ENCODE results near the gene SOX18. TPM values are rescaled to one million over a fixed set of nuclear protein-coding genes. Genes with fewer than 3 reads are reported as not detected.

The SOX18 gene
- total and polyA plus RNA-seq, 2 of the 13 experiments (the other 11 are each of a cell fraction or from before 2014, with no cell fraction given) = 1.6 to 1.9 TPM

DNA sequence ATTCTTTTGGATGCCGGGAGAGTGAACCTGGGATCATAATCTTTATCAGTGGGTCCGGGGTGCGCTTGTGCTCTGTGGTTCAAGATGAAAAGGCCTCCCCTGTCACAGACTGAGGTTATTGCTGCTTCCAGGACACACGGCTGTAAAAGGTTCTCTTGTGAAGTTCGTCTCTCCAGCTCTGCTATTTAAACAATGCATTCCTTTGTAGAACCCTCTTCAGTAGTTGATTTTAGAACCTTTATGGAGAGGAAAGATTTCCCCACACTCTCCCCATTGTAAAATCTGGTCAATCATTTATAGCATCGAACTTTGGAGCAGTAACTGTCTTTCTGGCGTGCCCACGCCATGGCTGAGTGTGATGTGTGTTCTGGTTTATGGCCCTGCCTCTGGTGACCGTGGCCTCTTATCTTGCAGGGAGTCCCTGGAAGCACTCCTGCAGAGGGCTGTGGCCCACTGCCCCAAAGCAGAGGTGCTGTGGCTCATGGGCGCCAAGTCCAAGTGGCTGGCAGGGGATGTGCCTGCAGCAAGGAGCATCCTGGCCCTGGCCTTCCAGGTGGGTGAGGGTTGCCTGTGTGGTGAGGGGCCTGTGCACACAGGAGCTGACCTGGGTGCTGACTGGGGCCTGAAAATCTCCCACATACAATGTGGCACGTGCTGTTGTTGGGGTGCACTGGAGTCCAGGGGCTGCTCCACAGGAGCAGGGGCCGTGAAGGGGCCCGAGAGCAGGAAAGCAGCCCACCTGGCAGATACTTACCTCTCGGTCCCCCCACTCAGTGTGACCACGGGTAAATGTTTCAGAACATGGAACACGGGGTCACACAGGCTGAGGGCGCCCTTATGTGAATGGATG lies 25.1 kb downstream of the SOX18 start (continued):
- TF ChIP-seq ZNF670 (CRISPR knock-in tag; IDR thresholded peaks at IDR 0.05; ENCODE audit: borderline replicate concordance) = no peak; the same call in 1 of the 2 replicates
- peak; percentile 87; the same call in 1 of the 2 replicates for TF ChIP-seq CENPT (CRISPR knock-in tag; IDR thresholded peaks at IDR 0.05; ENCODE audit: low read depth)
- no peak for TF ChIP-seq ZNF672 (CRISPR knock-in tag; IDR thresholded peaks at IDR 0.05)
- TF ChIP-seq ZNF451 (CRISPR knock-in tag; IDR thresholded peaks at IDR 0.05) = peak; percentile 59; the same call in 1 of the 2 replicates
- no peak for TF ChIP-seq ZSCAN30 (CRISPR knock-in tag; IDR thresholded peaks at IDR 0.05)
- TF ChIP-seq ZNF484 (CRISPR knock-in tag; IDR thresholded peaks at IDR 0.05; ENCODE audit: borderline replicate concordance, low read depth) = no peak
- no peak for TF ChIP-seq MBD4 (IDR thresholded peaks at IDR 0.05; ENCODE audit: borderline replicate concordance, low read length)
- TF ChIP-seq, protein P1, sequence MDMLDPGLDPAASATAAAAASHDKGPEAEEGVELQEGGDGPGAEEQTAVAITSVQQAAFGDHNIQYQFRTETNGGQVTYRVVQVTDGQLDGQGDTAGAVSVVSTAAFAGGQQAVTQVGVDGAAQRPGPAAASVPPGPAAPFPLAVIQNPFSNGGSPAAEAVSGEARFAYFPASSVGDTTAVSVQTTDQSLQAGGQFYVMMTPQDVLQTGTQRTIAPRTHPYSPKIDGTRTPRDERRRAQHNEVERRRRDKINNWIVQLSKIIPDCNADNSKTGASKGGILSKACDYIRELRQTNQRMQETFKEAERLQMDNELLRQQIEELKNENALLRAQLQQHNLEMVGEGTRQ (IDR thresholded peaks at IDR 0.05; ENCODE audit: low read depth, low read length) = no peak
- TF ChIP-seq, protein P1 (CRISPR knock-in tag; IDR thresholded peaks at IDR 0.05; ENCODE audit: borderline replicate concordance) = no peak; the same call in 1 of the 2 replicates
- no peak for TF ChIP-seq SP2 (CRISPR knock-in tag; IDR thresholded peaks at IDR 0.05)
- TF ChIP-seq, protein P2, sequence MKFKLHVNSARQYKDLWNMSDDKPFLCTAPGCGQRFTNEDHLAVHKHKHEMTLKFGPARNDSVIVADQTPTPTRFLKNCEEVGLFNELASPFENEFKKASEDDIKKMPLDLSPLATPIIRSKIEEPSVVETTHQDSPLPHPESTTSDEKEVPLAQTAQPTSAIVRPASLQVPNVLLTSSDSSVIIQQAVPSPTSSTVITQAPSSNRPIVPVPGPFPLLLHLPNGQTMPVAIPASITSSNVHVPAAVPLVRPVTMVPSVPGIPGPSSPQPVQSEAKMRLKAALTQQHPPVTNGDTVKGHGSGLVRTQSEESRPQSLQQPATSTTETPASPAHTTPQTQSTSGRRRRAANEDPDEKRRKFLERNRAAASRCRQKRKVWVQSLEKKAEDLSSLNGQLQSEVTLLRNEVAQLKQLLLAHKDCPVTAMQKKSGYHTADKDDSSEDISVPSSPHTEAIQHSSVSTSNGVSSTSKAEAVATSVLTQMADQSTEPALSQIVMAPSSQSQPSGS (CRISPR knock-in tag; IDR thresholded peaks at IDR 0.05) = peak; percentile 27; the same call in 1 of the 2 replicates
- peak; percentile 64; the same call in 1 of the 2 replicates for TF ChIP-seq ZNF644 (CRISPR knock-in tag; IDR thresholded peaks at IDR 0.05; ENCODE audit: low read depth)
- TF ChIP-seq ZNF337 (CRISPR knock-in tag; IDR thresholded peaks at IDR 0.05; ENCODE audit: borderline replicate concordance, low read depth) = peak; percentile 94; the same call in 1 of the 2 replicates
- TF ChIP-seq, protein P3, sequence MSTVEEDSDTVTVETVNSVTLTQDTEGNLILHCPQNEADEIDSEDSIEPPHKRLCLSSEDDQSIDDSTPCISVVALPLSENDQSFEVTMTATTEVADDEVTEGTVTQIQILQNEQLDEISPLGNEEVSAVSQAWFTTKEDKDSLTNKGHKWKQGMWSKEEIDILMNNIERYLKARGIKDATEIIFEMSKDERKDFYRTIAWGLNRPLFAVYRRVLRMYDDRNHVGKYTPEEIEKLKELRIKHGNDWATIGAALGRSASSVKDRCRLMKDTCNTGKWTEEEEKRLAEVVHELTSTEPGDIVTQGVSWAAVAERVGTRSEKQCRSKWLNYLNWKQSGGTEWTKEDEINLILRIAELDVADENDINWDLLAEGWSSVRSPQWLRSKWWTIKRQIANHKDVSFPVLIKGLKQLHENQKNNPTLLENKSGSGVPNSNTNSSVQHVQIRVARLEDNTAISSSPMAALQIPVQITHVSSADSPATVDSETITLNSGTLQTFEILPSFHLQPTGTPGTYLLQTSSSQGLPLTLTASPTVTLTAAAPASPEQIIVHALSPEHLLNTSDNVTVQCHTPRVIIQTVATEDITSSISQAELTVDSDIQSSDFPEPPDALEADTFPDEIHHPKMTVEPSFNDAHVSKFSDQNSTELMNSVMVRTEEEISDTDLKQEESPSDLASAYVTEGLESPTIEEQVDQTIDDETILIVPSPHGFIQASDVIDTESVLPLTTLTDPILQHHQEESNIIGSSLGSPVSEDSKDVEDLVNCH (CRISPR knock-in tag; IDR thresholded peaks at IDR 0.05) = 0 out of 2 replicates have a peak, but pooled peaks have one; percentile 54
- TF ChIP-seq, protein P4, sequence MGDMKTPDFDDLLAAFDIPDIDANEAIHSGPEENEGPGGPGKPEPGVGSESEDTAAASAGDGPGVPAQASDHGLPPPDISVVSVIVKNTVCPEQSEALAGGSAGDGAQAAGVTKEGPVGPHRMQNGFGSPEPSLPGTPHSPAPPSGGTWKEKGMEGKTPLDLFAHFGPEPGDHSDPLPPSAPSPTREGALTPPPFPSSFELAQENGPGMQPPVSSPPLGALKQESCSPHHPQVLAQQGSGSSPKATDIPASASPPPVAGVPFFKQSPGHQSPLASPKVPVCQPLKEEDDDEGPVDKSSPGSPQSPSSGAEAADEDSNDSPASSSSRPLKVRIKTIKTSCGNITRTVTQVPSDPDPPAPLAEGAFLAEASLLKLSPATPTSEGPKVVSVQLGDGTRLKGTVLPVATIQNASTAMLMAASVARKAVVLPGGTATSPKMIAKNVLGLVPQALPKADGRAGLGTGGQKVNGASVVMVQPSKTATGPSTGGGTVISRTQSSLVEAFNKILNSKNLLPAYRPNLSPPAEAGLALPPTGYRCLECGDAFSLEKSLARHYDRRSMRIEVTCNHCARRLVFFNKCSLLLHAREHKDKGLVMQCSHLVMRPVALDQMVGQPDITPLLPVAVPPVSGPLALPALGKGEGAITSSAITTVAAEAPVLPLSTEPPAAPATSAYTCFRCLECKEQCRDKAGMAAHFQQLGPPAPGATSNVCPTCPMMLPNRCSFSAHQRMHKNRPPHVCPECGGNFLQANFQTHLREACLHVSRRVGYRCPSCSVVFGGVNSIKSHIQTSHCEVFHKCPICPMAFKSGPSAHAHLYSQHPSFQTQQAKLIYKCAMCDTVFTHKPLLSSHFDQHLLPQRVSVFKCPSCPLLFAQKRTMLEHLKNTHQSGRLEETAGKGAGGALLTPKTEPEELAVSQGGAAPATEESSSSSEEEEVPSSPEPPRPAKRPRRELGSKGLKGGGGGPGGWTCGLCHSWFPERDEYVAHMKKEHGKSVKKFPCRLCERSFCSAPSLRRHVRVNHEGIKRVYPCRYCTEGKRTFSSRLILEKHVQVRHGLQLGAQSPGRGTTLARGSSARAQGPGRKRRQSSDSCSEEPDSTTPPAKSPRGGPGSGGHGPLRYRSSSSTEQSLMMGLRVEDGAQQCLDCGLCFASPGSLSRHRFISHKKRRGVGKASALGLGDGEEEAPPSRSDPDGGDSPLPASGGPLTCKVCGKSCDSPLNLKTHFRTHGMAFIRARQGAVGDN (CRISPR knock-in tag; IDR thresholded peaks at IDR 0.05) = peak; percentile 92
- no peak for TF ChIP-seq SCMH1 (CRISPR knock-in tag; IDR thresholded peaks at IDR 0.05; ENCODE audit: borderline replicate concordance)
- TF ChIP-seq ZNF605 (CRISPR knock-in tag; IDR thresholded peaks at IDR 0.05) = no peak; the same call in 1 of the 2 replicates
- TF ChIP-seq ZBTB20 (CRISPR knock-in tag; IDR thresholded peaks at IDR 0.05; ENCODE audit: borderline replicate concordance, low read depth) = no peak

Data from HepG2 (cell line).